Fibroblast of lung (primary cell): Measurements from ENCODE around the gene COL4A3.
"Not testable (repeated sequence)": the region's sequence is repeated elsewhere in the genome, so short reads cannot be mapped to it uniquely, and the experiment has no call there.

ENCODE experiments used
- EZH2 ChIP-seq: IDR thresholded peaks from 2 replicates; pipeline ENCODE4 v1.5.1; 2012; ENCODE audit warnings: low read length, control low read depth, mild to moderate bottlenecking; ENCODE audit errors: missing control alignments
- TF ChIP-seq, protein P1 (sequence below), 2 donors: IDR thresholded peaks in 1 of 2; conservative IDR thresholded peaks in 1 of 2; 1 replicate in 1 of 2; 2 replicates in 1 of 2; pipeline ENCODE4 v1.5.1; 2011 to 2012; ENCODE audit warnings: low read length in 2 of 2, control low read depth in 1 of 2, inconsistent platforms in 1 of 2, low read depth in 1 of 2, mild to moderate bottlenecking in 1 of 2

DNA sequence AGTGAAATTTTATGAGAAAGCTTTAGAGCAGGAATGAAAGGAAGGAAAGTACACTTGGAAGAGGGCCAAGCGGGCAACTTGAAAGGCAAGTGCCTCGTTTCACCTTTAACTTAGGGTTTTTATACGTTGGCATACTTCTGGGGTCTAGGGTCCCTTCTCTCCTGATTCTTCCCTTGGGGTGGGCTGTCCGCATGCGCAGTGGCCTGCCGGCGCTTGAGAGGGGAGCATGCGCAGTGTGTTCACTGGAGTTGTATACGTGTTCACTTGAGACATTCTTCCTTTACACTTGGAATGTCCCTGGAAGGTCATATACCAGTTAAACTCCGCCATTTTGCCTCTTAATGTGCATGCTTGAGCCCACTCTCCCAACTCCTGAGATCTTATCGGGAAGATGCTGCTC is 7.4 kb downstream of the COL4A3 start:
- TF ChIP-seq, protein P1, sequence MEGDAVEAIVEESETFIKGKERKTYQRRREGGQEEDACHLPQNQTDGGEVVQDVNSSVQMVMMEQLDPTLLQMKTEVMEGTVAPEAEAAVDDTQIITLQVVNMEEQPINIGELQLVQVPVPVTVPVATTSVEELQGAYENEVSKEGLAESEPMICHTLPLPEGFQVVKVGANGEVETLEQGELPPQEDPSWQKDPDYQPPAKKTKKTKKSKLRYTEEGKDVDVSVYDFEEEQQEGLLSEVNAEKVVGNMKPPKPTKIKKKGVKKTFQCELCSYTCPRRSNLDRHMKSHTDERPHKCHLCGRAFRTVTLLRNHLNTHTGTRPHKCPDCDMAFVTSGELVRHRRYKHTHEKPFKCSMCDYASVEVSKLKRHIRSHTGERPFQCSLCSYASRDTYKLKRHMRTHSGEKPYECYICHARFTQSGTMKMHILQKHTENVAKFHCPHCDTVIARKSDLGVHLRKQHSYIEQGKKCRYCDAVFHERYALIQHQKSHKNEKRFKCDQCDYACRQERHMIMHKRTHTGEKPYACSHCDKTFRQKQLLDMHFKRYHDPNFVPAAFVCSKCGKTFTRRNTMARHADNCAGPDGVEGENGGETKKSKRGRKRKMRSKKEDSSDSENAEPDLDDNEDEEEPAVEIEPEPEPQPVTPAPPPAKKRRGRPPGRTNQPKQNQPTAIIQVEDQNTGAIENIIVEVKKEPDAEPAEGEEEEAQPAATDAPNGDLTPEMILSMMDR (conservative IDR thresholded peaks at IDR 0.05 in 1 of 2, IDR thresholded peaks at IDR 0.05 in 1 of 2; ENCODE audit: low read depth in 1 of 2, low read length in 2 of 2) = not testable (repeated sequence)
- not testable (repeated sequence) for TF ChIP-seq EZH2
